Neural progenitor cell (in vitro differentiated cells): Measurements from ENCODE around the gene GNG7. TPM values are rescaled to one million over a fixed set of nuclear protein-coding genes. Genes with fewer than 3 reads are reported as not detected.

Source experiments
- DNase-seq: peaks from one replicate; pipeline ENCODE4 v3.0.0-alpha.2; 2016; ENCODE audit warnings: low spot score
- H2AFZ ChIP-seq: fragments of 200-600 bp; sonication (generic); replicated peaks from 2 replicates; pipeline ENCODE4 v1.6.1; 2016; ENCODE audit warnings: antibody characterized with exemption
- H3F3A ChIP-seq: fragments of 200-600 bp; sonication (generic); 2 replicates; pipeline ENCODE4 v1.6.1; 2016; ENCODE audit warnings: antibody characterized with exemption, low read depth
- H3K27ac ChIP-seq: fragments of 200-600 bp; sonication (generic); 2 replicates; pipeline ENCODE4 v1.5.1; 2016; ENCODE audit warnings: mild to moderate bottlenecking
- H3K27me3 ChIP-seq: fragments of 200-600 bp; sonication (generic); 2 replicates; pipeline ENCODE4 v1.6.1; 2016; ENCODE audit warnings: mild to moderate bottlenecking, moderate library complexity
- H3K36me3 ChIP-seq: fragments of 200-600 bp; sonication (generic); 2 replicates; pipeline ENCODE4 v1.5.1; 2016
- H3K4me1 ChIP-seq: fragments of 200-600 bp; sonication (generic); 2 replicates; pipeline ENCODE4 v1.6.1; 2016; ENCODE audit warnings: mixed run types
- H3K4me2 ChIP-seq: fragments of 200-600 bp; sonication (generic); 2 replicates; pipeline ENCODE4 v1.6.1; 2016
- H3K4me3 ChIP-seq: fragments of 200-600 bp; sonication (generic); 2 replicates; pipeline ENCODE4 v1.5.1; 2016
- H3K79me2 ChIP-seq: fragments of 200-600 bp; sonication (generic); 2 replicates; pipeline ENCODE4 v1.6.1; 2016; ENCODE audit warnings: low read depth
- H3K9ac ChIP-seq: fragments of 200-600 bp; sonication (generic); 2 replicates; pipeline ENCODE4 v1.6.1; 2016
- H3K9me3 ChIP-seq: fragments of 200-600 bp; sonication (generic); 2 replicates; pipeline ENCODE4 v1.5.1; 2016; ENCODE audit warnings: low read depth
- H4K20me1 ChIP-seq: fragments of 200-600 bp; sonication (generic); 2 replicates; pipeline ENCODE4 v1.6.1; 2016; ENCODE audit warnings: low read depth
- H3K27ac Mint-ChIP-seq: 3 replicates; pipeline ENCODE4 v1.8.0; 2021; ENCODE audit warnings: mixed read lengths
- H3K27me3 Mint-ChIP-seq: 2 replicates; pipeline ENCODE4 v1.8.0; 2022; ENCODE audit warnings: low read depth, mild to moderate bottlenecking, inconsistent platforms, moderate library complexity, mixed read lengths; ENCODE audit not compliant: insufficient read depth
- H3K36me3 Mint-ChIP-seq: 3 replicates; pipeline ENCODE4 v1.8.0; 2021; ENCODE audit warnings: mixed read lengths
- H3K4me1 Mint-ChIP-seq: 3 replicates; pipeline ENCODE4 v1.8.0; 2021; ENCODE audit warnings: mixed read lengths
- H3K4me3 Mint-ChIP-seq: 3 replicates; pipeline ENCODE4 v1.8.0; 2021; ENCODE audit warnings: mild to moderate bottlenecking, moderate library complexity, mixed read lengths
- H3K9me3 Mint-ChIP-seq: 3 replicates; pipeline ENCODE4 v1.8.0; 2020; ENCODE audit warnings: mixed read lengths
- CTCF ChIP-seq: fragments of 200-600 bp; sonication (generic); IDR thresholded peaks from 2 replicates; pipeline ENCODE4 v1.5.1; 2017; ENCODE audit warnings: antibody characterized with exemption, mild to moderate bottlenecking
- EZH2 ChIP-seq: fragments of 200-600 bp; sonication (generic); IDR thresholded peaks from 2 replicates; pipeline ENCODE4 v1.6.1; 2017; ENCODE audit warnings: antibody characterized with exemption, mild to moderate bottlenecking, moderate library complexity
- EZH2phosphoT487 ChIP-seq: fragments of 200-600 bp; sonication (generic); IDR thresholded peaks from 2 replicates; pipeline ENCODE4 v1.6.1; 2017; ENCODE audit warnings: antibody characterized with exemption
- total RNA-seq: library from RNA; depleted of rRNA; stranded (reverse); fragments of >200 nt; gene quantifications from 2 replicates; pipeline ENCODE4 v1.2.3, GENCODE V29; 2015; ENCODE audit warnings: low replicate concordance

The GNG7 gene
- total RNA-seq, 1 donor from 2014 or later, result 7.0 TPM

DNA sequence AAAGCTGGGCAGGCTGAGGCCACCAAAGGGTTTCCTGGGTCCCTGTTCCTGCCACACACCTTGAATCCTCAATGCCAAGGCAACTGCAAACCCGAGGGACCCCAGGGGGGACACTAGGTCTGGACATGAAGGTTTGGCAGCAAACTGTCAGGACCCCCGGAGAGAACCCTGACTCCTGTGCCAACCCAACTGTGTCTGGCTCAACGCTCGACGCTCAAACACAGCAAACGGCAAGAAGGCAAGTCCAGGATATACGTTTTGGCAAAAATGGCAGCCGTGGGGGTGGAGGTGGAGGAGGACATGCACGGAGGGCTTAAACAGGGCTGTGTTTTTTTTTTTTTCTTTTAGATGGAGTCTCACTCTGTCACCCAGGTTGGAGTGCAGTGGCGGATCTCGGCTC lies 153.5 kb downstream of the GNG7 start:
- peaks cover 2% of the 10 kb centered on the region for H3K9me3 Mint-ChIP-seq
- Histone ChIP-seq H2AFZ (no peak overlapping the region), H4K20me1 (peaks cover 4% of the 10 kb centered on the region), H3K4me1 (peaks cover 18% of the 10 kb centered on the region), H3K79me2 (no peaks in the 10 kb centered on the region), H3K36me3 (no peaks in the 10 kb centered on the region), H3K4me3 (no peak overlapping the region), H3F3A (peaks cover 19% of the 10 kb centered on the region), H3K27me3 (peaks cover 14% of the 10 kb centered on the region), H3K4me2 (no peak overlapping the region), H3K9me3 (no peaks in the 10 kb centered on the region), H3K9ac (no peak overlapping the region), H3K27ac (no peak overlapping the region)
- DNase-seq, result no peak
- H3K27ac Mint-ChIP-seq, result no peak overlapping the region
- no peak for TF ChIP-seq CTCF
- no peaks in the 10 kb centered on the region for H3K36me3 Mint-ChIP-seq
- no peak overlapping the region for H3K4me3 Mint-ChIP-seq
- H3K4me1 Mint-ChIP-seq, result peaks cover 32% of the 10 kb centered on the region
- H3K27me3 Mint-ChIP-seq, result peaks cover 2% of the 10 kb centered on the region

GRCh38 chr19:2547721-2548120 lies 154.8 kb downstream of the GNG7 start:
- Mint-ChIP-seq H3K27me3 (peaks cover 2% of the 10 kb centered on the region), H3K27ac (no peak overlapping the region), H3K4me3 (no peak overlapping the region), H3K36me3 (no peaks in the 10 kb centered on the region), H3K4me1 (peaks cover 42% of the 10 kb centered on the region), H3K9me3 (peaks cover 2% of the 10 kb centered on the region)
- H3K27me3 ChIP-seq, result peaks cover 17% of the 10 kb centered on the region
- no peaks in the 10 kb centered on the region for H3K36me3 ChIP-seq
- no peak for TF ChIP-seq EZH2phosphoT487
- TF ChIP-seq EZH2, result no peak
- TF ChIP-seq CTCF, result no peak
- no peak overlapping the region for H3K9ac ChIP-seq
- H4K20me1 ChIP-seq, result peaks cover 6% of the 10 kb centered on the region
- peaks cover 20% of the 10 kb centered on the region for H3F3A ChIP-seq
- H2AFZ ChIP-seq, result no peak overlapping the region
- H3K4me2 ChIP-seq, result no peak overlapping the region
- H3K27ac ChIP-seq, result no peak overlapping the region
- H3K4me1 ChIP-seq, result peaks cover 28% of the 10 kb centered on the region
- no peaks in the 10 kb centered on the region for H3K9me3 ChIP-seq
- no peak overlapping the region for H3K4me3 ChIP-seq
- no peak for DNase-seq
- H3K79me2 ChIP-seq, result no peaks in the 10 kb centered on the region

DNA sequence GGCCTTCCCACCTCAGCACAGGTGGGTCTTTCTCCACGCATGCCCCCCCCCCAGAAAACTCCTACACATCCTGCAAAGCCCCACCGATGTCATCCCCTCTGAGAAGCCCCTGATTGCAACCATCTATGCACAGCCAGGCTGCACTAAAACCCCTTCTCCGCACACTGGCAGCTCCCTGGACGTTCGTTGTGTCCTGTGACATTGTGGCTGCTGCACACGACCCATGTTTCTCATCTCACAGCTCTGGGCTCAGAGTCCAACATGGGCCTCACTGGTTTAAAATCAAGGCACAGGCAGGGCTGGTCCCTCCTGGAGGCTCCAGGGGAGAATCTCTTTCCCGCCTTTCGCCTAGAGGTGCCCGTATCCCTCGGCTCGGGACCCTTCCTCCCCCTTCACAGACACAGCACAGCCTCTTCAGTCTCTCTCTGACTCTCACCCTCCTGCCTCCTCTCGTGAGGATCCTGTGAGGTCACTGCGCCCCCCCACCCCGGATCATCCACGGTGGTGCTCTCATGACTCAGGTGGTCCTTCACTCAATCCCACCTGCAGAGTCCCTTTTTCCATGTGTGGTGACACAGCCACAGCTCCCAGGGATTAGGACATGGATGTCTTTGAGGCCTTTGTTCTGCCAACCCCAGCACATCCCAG lies 155.3 kb downstream of the GNG7 start:
- TF ChIP-seq EZH2, result no peak
- no peak for TF ChIP-seq EZH2phosphoT487
- TF ChIP-seq CTCF, result no peak
- peaks cover 25% of the 10 kb centered on the region for H3F3A ChIP-seq
- H3K4me1 ChIP-seq, result peaks cover 28% of the 10 kb centered on the region
- Mint-ChIP-seq H3K9me3 (peaks cover 2% of the 10 kb centered on the region), H3K36me3 (no peaks in the 10 kb centered on the region), H3K27ac (peak overlapping the region; percentile 94), H3K27me3 (peaks cover 2% of the 10 kb centered on the region), H3K4me3 (peak overlapping the region; percentile 77), H3K4me1 (peaks cover 48% of the 10 kb centered on the region)
- no peaks in the 10 kb centered on the region for H3K36me3 ChIP-seq
- H3K27me3 ChIP-seq, result peaks cover 17% of the 10 kb centered on the region
- no peak overlapping the region for H3K4me3 ChIP-seq
- H4K20me1 ChIP-seq, result peaks cover 10% of the 10 kb centered on the region
- no peaks in the 10 kb centered on the region for H3K9me3 ChIP-seq
- H3K4me2 ChIP-seq, result peak overlapping the region; percentile 46
- H3K79me2 ChIP-seq, result no peaks in the 10 kb centered on the region
- no peak overlapping the region for H3K9ac ChIP-seq
- DNase-seq, result no peak
- no peak overlapping the region for H2AFZ ChIP-seq
- no peak overlapping the region for H3K27ac ChIP-seq
